Stimulated activated CD4-positive, alpha-beta T cell treated with anti-CD3 and anti-CD28 coated beads, Interleukin-1b, Interleukin-23, amount 100 ng/mL, for 24 hours (primary cell): ENCODE results near the gene HOXD4.

ENCODE experiments used
- DNase-seq, 4 experiments: peaks; one replicate each; pipeline ENCODE4 v3.0.0-alpha.2; 2020; ENCODE audit warnings: low read depth in 4 of 4, low spot score in 1 of 4

HOXD4 gene

DNA sequence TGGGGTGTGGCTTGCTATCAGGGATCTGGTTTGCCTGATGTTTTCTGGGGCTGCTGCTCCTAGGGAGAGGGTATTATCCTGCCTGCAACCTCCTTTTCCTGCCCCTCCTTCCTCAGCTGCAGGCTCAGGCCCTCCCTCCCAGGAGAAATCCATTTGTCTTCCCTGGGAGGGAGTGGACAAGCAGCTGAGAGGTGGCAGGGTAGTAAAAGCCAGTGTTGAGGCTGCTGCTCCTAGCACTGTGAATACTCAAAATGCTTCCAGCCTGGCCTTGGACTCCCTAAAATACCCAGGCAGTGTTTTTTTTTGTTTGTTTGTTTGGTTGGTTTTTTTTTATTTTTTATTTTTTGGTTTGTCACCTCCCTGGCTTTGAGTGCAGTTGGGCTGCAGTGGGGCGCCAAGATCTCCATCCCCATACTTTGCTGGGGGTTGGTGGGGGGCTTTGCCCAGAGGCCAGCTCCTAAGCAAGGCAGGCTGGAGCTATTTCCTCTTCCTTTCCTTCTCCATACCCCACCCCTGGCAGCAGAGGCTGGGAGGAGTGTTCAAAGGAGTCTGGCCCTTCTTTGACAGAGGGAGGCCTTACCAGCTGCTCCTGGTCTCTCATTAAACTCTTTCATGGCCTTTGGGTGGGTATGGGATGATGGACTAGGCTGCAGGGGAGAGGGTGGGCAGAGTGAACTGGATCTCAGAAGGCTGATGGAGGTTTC, 19.4 kb downstream of the HOXD4 start:
- DNase-seq: no peak

DNA sequence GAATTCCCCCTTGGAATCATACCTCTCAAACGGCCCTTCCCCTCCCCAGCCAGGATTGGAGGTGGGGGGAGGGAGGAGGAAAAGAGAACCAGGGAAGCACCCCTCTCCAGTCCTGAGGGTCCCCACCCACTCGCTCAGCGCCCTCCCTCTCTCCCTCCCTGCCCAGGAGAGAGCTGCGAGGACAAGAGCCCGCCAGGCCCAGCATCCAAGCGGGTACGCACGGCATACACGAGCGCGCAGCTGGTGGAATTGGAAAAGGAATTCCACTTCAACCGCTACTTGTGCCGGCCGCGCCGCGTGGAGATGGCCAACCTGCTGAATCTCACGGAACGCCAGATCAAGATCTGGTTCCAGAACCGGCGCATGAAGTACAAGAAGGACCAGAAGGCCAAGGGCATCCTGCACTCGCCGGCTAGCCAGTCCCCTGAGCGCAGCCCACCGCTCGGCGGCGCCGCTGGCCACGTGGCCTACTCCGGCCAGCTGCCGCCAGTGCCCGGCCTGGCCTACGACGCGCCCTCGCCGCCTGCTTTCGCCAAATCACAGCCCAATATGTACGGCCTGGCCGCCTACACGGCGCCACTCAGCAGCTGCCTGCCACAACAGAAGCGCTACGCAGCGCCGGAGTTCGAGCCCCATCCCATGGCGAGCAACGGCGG, 20.1 kb downstream of the HOXD4 start:
- no peak for DNase-seq

DNA sequence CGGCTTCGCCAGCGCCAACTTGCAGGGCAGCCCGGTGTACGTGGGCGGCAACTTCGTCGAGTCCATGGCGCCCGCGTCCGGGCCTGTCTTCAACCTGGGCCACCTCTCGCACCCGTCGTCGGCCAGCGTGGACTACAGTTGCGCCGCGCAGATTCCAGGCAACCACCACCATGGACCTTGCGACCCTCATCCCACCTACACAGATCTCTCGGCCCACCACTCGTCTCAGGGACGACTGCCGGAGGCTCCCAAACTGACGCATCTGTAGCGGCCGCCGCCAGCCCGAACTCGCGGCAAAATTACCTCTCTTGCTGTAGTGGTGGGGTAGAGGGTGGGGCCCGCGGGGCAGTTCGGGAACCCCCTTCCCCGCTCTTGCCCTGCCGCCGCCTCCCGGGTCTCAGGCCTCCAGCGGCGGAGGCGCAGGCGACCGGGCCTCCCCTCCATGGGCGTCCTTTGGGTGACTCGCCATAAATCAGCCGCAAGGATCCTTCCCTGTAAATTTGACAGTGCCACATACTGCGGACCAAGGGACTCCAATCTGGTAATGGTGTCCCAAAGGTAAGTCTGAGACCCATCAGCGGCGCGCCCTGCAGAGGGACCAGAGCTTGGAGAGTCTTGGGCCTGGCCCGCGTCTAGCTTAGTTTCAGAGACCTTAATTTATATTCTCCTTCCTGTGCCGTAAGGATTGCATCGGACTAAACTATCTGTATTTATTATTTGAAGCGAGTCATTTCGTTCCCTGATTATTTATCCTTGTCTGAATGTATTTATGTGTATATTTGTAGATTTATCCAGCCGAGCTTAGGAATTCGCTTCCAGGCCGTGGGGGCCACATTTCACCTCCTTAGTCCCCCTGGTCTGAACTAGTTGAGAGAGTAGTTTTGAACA, 20.9 kb downstream of the HOXD4 start:
- DNase-seq: no peak

DNA sequence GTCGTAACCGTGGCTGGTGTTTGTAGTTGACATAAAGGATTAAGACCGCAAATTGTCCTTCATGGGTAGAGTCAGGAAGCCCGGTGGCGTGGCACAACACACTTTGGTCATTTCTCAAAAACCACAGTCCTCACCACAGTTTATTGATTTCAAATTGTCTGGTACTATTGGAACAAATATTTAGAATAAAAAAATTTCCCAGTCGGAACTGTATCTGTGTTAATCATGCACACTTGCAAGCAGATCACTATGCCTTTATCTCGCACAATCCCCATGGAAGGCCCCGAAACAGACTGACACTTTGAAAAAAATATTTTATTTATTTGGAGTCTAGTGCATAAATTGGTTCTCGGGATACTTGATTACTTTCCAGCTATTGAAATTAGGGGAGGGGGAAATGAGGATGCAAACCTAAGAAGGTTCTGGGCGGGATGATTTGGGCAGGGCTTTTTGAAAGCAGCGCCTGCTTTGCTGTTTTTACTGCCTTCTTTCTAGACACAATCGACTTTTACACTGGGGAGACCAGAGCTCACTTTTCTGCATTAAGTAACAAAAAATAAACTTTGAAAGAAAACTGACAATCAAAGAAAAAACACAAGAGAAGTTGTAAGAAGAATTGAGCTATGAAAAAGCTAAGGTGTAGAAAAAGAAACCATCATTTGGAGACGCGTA, 21.7 kb downstream of the HOXD4 start:
- DNase-seq: no peak

DNA sequence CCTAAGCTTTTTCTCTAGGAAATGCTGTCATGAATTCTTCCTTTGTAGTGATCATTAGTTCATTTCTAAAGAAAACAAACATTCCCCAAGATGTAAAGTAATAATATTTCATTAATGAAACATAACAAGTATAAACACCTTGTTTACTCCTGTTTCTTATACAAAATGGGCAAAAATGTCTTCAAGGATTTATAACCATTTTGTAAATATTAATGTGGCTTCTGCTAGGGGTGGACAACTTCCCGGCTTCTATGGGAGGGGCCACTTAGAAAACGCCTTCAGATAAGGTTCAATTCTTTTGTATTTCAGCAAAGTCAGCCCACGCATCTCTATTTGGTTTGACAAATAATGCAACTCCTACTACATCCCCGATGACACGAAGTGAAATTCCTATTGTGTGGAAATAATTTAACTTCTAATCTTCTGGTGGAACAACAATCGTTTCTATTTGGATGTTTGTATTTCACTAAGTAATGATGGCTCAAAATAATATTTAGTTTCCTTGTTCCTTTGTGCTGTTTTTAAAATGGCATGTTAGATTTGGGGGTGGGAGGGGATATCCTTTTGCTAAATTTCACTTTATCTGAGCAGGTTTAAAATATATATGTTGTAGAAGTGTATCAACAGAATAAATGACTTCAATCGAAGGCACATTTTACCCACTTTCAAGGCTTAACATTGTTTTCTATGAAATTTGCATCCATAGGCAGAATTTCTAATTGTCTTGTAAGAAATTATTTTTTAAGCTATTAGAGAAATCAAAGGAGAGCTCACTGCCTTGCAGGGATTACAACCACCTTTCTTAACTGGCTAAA, 22.4 kb downstream of the HOXD4 start:
- no peak for DNase-seq

DNA sequence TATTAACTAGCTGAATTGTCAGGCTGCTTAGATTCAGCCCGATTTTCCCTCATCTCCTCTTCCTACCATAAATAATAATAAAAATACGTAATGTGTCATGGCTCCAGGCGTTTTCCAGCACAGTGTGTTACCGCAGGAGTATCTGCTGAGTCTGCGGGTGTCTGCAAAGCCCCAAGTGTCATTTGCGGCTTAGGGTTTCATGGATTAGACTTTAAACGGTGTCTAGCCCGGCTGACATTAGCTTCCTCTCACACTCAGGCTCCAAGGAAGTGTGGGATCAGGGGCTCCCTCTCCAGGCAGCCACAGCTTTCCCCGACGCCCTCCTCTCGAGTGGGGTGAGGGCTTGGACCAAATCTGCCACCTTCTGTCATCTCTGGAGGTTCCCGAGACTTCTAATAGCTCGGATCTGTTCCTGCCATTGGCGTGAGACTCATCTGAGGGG, 23.1 kb downstream of the HOXD4 start:
- DNase-seq: no peak

DNA sequence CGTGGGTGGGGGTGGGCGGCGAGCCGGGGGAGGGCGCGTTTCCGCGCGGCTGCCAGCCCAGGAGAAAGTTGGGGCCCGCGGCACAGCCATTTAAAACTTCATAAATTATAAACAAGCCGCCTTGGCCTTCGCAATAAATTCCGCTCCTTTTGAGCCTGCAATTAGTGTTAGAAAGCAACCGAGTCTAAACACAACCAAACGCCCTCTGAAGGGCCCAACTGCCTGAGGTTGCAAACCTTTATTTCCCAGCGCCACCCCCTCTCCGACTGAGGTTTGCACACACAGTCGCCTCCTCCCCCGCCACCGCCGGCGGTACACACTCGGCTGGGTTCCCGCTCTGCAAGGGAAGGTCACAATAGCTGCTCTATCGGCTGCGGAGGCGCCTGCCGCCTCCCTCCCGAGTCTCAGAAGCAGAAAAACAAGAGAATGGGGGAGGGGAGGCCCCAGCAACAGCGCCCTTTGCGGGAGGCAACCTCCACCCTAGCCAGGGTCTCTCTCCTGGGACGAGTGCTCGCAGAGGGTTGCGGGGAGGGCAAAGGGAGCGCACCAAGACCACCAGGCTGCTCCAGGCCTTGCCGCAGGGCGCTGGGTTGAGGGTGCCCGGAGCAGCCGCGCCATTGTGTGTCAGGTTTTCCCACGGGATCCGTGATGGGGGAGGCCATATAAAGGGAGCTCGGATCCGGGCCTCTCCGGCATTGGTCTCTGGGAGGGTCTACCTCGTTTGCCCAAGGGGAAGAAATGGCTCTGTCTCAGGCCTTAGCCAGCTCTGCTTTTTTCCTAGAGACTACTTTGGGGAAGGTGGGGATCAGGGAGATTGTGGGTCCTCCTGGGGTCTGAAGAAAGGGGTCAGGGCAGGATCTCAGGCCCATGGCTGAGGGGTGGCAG, 23.7 kb downstream of the HOXD4 start:
- no peak for DNase-seq

DNA sequence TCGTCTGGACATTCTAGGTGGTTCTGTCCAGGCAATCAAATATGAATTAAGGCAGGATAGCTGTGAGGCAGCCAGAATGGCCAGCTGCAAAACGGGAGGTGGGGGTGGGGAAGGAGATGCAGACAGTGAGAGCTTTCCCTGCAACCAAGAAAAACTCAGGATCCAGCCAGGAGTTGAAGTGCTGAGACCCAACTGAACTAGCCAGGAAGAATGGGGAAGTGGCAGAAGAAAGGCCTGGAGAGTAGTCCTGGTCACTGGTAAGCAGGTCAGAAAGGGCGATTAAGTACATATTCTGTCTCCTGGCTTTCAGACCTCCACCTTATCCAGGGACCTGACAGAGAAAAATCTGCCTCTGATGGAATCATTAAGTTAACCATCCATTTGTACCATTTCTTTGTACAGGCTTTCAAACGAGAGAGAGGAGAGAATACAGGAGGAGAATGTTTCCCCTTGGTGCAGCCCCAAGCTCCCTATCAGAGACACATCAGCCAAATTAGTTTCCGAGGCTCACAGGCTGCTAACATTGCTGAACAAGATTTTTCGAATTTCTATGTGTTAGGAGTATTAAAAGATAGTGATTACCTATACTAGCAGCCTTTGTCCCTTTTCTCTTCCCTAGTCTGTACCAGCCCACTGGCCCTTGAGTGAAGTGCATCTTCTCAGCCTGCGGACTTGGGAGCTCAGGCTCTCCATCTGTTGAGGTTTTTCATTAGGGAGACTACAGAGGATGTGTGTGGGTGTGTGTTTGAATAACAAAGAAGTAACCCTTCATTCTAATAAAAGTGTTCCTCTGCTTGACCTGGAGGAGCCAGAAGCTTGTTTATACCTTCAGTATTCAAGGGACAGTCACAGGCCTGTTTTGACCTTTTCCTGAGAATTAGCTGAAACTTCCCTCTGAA, 24.6 kb downstream of the HOXD4 start:
- DNase-seq: no peak

DNA sequence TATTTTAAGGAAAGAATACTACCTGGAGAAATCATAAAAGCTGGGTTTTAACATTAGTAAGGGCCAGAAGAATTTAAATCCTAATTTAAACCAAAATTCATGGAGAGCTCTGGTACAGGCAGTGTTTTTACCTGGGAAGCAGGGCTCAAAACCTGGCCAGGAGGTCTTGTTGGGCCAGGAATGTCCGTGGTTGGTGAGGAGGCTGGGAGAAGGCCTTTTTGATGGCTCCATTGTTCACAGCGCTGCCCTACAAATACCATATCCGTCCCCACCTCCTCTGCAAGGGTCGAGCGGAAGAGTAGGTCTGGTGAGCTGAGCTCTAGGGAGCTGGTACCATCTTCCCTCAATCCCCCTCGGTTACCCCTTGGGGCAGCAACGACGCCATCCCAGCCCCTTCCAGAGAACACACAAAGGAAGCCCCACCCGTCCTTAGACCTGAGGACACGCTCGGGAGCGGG, 26.3 kb downstream of the HOXD4 start:
- no peak for DNase-seq

DNA sequence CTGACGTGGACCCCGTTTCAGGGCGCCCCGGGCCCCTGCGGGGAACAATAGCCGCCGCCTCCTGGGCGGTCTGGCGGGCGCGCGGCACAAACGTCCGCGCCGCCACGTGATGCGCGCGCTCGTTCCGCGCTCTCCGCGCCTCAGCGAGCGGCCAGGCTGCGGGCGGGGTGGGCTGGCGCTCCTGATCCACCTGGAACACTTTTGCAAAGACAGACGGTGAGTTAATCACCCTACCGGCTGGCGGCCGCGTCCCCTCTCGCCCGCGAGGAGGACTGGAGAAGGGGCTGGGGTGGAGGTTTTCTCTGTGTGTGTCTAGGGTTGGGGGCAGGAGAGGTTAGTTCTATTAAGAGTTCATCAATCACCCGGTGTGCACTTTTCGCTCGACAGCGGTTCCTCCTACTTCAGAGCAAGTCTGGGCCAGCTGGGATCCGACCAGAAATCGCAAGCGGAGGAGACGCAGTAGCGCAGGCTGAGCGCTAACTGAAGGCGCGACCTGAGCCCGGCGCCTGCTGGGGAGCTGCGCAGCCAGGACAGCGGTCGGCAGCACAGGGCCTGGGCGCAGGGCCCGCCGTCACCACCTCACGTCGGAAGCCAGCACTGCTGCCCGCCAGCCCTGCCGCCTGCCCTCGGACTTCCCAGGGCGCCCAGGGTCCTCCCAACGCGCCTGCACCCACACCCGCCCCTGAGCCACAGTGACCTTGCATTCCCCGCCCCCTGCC, 26.8 kb downstream of the HOXD4 start:
- no peak for DNase-seq

DNA sequence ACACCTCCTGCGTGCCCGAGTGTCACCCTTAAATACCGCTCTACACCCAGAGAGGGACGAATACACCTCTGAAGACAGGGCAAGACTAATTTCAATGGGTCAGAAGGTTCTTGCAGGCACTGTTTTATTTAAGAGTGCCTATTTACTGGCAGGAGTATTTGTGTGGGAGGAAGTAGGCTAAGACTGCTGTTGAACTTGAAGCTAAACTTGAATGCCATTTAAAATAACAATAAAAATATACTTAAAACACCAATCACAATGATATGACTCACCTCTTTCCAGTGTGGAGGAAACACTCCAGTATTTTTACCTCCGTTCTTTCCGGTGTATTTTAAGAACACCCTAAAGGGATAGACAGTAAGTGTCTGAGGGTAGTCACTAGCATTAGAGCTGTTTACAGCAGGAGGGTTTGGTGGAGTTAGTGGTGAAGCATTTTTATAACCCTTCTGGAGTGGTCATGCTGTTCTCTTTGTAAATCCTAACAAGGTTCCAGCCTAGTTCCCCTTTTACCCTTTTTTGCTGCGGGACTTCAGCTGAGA, 27.5 kb downstream of the HOXD4 start:
- DNase-seq: no peak

DNA sequence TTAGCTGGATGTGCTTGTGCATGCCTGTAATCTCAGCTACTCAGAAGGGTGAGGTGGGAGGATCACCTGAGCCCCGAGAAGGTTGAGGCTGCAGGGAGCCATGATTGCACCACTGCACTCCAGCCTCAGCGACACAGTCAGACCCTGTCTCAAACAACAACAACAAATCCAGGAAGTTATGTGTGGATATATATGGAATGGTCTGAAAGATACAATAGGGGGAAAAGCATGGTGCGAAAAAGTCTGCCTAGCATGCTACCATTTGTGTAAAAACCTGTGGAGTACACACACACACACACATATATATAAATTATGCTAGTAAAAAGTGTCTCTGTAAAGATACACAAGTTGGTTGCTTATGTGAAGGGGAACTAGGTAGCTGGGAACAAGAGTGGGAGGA, 30.2 kb downstream of the HOXD4 start:
- DNase-seq: no peak

DNA sequence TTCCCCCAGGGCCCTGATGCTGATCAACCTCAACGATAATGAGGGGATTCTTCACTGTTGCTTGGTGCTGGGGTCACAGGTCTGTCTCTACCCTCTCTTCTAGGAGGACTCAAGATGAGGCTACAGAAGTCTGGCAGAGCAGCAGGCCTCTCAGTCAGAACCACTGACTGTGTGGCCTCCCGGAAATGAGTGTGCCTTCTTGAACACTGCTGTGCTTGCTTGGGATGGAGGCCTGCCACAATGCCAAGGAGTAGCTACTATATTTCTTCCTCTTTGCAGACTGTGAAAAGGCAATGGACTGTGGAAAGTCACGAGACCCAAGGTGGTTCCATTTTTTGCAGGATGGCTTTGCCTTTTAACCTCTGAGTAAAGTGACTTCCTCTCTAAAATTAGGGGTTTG, 31.3 kb downstream of the HOXD4 start:
- no peak for DNase-seq

DNA sequence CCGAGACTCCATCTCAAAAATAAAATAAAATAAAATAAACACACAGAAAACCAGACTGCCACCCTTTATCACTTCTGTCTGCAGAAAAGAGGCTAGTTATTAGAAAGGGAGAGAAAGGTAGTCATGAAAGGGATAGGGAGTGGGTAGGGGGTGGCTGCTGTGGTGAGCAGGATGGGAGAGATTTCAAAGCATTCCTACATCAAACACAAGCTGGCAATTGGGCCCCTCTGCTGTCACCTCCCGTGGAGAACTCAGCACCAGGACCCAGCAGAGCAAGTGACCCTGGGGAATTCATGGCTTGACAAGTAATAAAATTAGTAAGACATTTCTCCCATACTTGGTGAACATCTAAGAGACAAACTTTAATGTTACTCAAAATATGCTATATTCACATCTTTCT, 33.4 kb downstream of the HOXD4 start:
- DNase-seq: no peak

DNA sequence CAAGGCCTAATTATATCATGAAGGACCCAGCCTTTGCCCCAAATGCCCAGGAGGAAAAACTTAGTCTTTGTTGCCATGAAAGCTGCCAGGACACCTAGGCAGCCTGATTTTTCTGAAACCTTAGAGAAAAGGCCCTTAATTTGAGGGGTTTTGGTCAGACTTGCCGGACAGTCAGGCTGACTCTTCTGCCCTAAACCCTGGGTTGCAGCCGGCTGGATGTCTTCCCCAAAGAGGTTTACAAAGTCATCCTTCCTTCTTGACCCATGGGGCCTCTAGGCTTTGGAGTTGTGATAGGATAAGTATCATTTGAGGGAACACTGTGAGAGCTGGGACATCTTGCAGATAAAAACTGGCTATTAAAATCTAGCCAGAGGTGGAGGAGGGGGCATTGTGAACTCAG, 34.7 kb downstream of the HOXD4 start:
- no peak for DNase-seq

DNA sequence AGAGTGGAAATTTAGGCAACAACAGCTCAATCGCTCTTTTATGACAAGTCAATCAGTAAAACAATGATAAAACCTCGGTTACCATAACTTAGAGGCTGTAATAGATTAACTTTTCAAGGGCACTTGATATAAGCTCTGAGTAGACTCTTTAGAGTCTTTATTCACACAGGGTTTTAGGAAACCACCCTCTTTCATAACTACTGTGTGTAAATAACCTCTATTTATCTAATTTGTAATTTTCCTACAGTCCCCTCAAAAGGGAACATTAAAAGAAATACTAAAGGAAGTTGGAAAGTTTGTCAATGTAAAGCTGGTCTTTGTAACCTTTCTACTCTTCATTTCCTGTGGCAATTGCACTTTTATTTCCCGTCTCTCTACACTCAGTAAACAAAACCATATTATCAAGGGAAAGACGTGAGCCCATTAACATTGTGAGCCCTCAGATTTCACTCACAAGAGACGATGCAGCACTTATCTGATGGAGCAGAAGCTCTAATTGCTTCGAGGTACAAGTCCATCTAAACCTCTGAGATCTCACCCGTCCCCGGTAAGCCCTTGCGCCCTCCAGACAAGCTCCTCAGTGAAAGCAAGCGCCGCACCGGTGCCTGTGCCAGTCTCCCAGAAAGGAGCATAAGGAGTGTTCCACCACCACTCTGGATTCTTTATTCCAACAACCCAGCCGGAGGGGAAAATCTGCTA, 36.0 kb downstream of the HOXD4 start:
- DNase-seq: no peak
